ENCODE measurements around the gene GNPTG. TPM values are rescaled to one million over a fixed set of nuclear protein-coding genes. Genes with fewer than 3 reads are reported as not detected.
A peak's percentile ranks its signal among the peaks of the same experiment; 100 is the strongest.

The GNPTG gene
- total and polyA plus RNA-seq, 9 of the 15 experiments (the other 6 are each of a cell fraction or from before 2014, with no cell fraction given) = 0.69 to 33.3 (median 13.6) TPM

- TF ChIP-seq MGA (IDR thresholded peaks at IDR 0.05) (peak; percentile 86; the same call in 1 of the 2 replicates), REST (IDR thresholded peaks at IDR 0.05; ENCODE audit: borderline replicate concordance) (no peak), REST (CRISPR knock-in tag; IDR thresholded peaks at IDR 0.05; ENCODE audit: low read depth) (0 out of 2 replicates have a peak, but pooled peaks have one; percentile 19), LARP7 (IDR thresholded peaks at IDR 0.05) (0 out of 2 replicates have a peak, but pooled peaks have one; percentile 3), ERF (CRISPR knock-in tag; IDR thresholded peaks at IDR 0.05) (0 out of 2 replicates have a peak, but pooled peaks have one; percentile 66)
Measured at GRCh38 chr16:1379304-1380076, 27.8 kb downstream of the GNPTG start (continued).
